GM19025 (cell line): Measurements from ENCODE around the gene VPS8.

Experiments
- ATAC-seq: cut with Tn5 transposase; IDR thresholded peaks from one replicate; pipeline ENCODE4 v1.9.1; 2021; ENCODE audit warnings: mild to moderate bottlenecking, low read depth, moderate library complexity; ENCODE audit not compliant: unreplicated experiment

The VPS8 gene

DNA sequence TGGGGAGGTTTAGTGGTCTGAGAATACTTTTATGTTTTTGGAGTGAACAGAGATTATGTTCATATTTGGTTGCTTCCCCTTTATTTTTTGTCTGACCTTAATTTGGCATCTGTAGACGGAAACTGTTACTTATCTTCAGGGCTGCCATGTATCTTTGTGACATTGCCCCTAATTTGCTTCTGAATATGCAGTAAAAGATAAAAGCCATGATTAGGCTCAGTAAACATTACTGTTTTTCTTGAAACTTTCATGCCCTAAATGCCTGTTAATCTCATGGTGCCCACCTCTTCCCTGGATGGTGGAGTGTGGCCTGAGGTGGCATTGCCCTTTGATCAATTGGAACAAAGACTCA is 234.2 kb downstream of the VPS8 start:
- ATAC-seq: no peak

DNA sequence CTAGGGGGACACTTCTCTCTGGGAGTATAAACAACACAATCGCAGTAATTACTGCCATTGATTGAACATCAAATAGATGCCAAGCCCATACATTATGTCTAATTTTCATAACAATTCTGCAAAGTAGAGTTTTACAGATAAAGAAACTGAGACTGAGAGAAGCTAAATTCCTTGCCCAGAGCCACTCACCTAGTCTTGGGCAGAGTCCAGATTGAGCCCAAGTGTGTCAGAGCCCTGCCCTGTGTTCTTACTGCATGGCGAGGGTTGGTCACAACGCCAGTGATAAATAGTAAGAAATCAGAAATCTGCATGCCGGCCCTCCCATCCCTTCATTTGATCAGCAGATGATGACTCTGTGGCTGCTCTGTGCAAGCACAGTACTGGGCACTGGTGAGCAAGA is 234.6 kb downstream of the VPS8 start:
- ATAC-seq: no peak

DNA sequence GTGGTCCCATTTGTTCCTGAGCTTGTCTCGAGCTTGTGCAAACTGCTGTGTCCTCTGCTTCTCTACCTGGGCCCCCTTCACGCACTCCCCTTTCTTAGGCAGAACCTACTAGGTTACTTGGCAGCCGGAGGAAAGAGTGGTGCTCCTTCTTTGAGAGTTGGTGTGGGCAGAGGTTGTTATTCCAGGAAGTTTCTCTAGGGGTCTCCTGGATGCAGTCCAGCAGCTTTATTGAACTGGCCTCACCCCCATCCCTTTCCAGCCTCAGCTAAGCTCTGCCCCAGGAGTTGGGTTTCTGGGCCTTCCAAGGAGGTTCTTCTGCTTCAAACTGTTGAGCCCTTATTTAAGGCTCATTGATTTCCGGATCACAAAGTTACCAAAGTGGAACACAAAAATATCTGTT is 237.7 kb downstream of the VPS8 start:
- no peak for ATAC-seq

DNA sequence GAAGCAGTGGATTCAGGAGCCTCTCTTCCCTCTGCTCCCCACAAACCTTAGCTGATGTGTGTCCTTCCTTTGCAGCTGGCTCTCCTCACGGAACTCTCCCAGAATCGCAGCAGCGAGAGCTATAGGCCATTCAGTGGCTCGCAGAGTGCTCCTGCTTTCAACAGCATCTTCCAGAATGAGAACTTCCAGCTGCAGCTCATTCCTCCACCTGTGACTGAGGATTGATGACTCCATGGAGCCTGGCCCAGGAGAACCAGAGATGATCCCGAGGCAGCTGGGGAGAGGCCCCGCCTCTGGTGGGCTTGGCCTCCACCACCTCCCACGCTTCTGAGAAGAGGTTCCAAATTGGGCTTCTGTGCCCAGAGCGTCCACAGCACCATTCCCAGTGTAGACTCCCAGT is 239.8 kb downstream of the VPS8 start:
- no peak for ATAC-seq

DNA sequence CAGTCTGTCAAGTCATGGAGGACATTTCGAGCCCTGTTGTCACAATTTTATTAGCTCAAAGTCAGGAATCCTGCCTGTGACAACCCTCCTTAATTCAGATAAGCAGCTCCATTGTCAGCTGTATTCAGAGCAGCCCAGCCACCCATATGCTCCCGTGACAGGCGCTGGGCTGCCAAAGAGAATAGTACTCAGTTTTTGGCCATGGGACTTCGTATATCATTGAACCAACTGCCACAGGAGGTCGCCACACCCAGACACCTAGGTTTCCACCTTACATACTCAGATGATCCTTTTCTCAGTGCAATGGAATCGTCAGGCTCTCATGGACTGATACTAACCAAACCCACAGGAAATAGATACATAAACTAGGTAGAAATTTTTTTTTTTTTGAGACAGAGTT is 240.7 kb downstream of the VPS8 start:
- ATAC-seq: no peak

DNA sequence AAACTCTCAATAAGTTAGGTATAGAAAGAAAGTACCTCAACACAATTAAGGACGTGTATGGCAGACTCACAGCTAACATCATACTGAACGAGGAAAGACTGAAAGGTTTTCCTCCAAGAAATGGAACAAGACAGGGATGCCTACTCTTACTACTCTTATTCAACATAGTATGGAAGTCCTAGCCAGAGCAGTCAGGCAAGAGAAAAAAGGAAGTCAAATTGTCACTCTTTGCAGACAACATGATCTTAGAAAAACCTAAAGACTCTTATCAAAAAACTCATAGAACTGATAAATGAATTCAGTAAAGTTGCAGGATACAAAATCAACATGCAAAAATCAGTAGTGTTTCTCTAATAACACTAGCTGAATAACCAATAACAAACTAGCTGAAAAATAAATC is 244.9 kb downstream of the VPS8 start:
- no peak for ATAC-seq

DNA sequence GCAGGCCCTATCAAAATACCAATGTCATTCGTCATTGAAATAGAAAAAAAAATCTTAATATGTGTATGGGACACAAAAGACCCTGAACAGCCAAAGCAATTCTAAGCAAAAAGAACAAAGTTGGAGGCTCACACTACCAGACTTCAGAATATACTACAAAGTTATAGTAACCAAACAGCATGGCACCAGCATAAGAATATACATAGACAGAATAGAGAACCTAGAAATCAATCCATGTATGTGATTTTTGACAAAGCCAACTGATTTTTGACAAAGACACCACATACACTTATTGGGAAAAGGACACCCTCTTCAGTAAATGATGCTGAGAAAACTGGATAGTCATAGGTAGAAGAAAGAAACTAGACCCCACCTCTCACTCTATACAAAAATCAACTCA is 245.9 kb downstream of the VPS8 start:
- no peak for ATAC-seq

DNA sequence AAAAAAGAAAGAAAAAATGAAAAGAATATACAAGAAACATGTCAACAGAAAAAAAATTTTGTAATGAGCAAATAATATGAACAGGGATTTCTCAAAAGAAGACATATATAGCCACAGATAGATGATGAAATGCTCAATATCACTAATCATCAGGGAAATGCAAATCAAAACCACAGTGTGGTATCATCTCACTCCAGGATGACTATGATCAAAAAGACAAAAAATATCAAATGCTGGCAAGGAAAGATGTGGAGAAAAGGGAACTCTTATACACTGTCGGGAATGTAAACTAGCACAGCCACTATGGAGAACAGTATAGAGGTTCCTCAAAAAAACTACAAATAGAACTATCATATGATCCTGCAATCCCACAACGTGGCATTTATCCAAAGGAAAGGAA is 246.8 kb downstream of the VPS8 start:
- ATAC-seq: no peak

DNA sequence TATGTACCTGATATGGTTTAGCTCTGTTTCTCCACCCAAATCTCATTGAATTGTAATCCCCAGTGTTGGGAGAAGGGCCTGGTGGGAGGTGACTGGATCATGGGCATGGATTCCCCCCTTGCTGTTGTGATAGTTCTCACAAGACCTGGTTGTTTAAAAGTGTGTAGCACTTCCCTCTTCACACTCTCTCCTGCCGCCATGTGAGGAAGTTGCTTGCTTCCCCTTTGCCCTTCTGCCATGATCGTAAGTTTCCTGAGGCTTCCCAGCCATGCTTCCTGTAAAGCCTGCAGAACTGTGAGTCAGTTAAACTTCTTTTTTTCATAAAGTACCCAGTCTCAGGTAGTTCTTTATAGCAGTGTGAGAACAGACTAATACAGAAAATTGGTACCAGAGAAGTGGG is 247.8 kb downstream of the VPS8 start:
- no peak for ATAC-seq

DNA sequence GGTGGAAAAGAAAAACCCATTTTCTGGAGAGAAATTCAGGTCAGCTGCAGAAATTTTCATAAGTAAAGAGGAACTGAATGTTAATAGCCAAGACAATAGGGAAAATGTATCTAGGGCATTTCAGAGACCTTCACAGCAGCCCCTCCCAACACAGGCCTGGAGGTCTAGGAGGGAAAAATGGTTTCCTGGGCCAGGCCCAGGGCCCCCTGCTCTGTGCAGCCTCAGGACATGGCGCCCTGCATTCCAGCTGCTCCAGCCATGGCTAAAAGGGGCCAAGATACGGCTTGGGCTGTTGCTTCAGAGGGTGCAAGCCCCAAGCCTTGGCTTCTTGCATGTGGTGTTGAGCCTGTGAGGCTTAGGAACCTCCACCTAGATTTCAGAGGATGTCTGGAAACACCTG is 248.7 kb downstream of the VPS8 start:
- ATAC-seq: no peak

DNA sequence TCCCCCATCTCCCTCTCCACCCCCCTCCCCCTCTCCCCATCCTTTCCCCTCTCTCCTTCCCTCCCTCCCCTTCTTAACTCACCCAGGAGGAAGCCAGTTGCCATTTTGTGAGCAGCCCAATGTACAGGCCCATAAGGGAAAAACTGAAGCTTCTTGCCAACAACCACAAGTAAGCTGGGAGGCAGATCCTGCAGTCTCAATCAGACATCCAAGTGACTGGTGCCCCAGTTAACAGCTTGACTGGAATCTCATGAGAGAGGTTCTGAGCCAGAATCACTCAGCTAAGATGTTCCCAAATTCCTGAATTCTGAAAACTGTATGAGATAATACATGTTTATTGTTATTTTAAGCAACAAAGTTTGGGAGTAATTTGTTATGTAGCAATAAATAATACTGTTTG is 250.2 kb downstream of the VPS8 start:
- ATAC-seq: no peak

DNA sequence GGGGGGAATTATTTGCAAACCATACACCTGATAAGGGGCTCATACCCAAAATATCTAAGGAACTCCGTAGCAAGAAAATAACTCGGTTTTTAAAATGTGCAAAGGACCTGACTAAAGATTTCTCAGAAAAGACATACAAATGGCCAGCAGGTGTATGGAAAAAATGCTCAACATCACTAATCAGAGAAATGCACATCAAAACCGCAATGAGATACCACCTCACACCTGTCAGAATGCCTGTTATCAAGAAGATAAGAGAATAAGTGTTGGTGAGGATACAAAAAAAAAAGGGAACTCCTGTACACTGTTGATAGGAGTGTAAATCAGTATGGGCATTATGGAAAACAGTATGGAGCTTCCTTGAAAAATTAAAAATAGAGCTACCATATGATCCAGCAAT is 251.5 kb downstream of the VPS8 start:
- ATAC-seq: no peak

DNA sequence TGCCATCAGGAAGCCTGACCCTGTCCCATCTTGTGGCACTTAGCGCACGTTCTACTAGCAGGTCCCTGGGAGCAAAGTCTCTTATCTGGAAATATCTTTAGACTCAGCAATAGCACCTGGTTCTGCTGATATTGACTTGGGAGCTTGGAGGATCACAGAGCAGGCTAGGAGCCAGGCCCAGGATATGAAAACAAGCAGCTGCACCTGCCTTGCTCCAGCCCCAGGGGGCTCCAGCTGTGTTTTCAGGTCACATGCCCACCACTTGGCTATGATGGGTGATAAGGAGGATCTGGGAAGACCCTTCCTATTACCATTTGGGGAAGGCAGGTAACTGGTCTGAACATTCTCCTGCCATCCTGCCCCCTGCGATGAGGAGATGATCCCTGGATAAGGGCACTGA is 253.1 kb downstream of the VPS8 start:
- ATAC-seq: no peak

DNA sequence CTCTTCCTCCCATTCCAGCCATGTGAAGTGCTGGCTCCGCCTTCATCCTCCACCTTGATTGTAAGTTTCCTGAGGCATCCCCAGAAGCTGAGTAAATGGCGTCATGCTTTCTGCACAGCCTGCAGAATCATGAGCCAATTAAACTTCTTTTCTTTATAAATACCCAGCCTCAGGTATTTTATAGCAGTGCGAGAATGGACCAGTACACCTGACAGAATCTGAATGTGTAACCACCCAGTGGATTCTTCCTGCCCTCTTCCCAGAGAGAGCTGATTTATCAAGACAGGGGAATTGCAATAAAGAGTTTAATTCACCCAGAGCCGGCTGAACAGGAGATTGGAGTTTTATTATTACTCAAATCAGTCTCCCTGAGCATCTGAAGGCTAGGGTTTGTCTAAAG is 254.3 kb downstream of the VPS8 start:
- no peak for ATAC-seq

DNA sequence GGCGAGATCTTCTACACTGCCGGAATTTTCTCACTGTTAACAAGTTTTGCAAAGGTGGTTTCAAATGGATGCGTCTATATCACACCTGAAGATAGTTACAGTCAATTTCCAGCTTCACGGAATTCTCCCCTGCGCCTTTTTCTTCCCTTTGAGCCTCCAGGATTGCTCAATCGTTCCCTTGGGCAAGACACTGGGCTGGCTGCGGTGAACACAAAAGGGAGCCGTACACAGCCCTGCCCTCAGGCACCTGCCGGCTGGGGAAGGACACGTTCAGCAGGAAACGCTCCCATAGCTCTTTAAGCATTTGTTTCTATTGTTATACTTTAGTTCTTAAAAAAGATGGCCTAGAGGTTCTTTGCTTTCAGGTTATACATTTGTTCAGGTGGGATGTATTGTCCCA is 255.2 kb downstream of the VPS8 start:
- no peak for ATAC-seq

DNA sequence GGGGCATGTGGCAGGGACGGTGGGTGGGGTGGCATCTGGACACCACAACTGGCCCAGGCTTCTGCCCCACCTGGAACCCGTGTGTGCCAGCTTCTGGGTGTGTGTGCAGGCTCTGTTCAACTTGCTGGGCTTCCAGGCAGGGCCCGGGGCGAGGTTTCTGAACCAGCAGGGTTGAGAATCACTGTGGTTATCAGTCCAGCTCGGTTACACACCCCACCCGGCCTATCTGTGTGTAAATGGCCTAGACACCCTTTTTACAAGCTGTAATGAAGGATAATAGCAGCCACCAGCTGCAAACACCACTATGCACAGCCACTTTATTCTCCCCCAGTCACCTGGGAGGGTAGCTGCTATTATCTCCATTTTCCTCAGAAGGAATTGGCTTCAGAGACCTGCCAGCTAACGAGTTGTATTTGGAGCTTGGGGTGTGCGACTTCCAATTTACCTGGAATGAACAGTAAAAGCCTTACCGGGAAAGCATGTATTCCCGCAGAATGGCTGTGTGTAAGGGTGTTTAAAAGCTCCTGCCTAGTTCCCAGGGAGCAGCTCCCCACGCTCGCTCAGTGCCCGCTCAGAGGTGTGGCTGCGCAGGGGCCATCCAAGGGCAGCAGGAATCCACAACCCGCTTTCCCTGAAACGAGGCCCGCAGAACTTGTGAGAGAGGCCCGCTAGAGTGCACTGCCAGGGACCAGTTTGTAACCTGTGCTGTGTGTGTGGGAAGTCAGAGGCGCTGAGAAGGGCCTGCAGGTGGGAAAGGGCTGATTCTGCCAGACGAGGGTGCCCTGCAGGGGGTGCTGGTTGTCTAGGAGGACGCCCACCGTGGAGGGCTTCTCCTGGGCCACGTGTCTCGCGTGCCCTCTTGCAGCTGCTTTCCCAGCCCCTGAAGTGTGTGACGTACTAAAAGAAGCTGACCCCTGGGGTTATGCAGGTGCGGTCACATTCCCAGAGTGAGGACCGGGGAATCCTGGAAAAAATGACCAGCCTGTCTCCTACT is 257.4 kb downstream of the VPS8 start:
- ATAC-seq: no peak

DNA sequence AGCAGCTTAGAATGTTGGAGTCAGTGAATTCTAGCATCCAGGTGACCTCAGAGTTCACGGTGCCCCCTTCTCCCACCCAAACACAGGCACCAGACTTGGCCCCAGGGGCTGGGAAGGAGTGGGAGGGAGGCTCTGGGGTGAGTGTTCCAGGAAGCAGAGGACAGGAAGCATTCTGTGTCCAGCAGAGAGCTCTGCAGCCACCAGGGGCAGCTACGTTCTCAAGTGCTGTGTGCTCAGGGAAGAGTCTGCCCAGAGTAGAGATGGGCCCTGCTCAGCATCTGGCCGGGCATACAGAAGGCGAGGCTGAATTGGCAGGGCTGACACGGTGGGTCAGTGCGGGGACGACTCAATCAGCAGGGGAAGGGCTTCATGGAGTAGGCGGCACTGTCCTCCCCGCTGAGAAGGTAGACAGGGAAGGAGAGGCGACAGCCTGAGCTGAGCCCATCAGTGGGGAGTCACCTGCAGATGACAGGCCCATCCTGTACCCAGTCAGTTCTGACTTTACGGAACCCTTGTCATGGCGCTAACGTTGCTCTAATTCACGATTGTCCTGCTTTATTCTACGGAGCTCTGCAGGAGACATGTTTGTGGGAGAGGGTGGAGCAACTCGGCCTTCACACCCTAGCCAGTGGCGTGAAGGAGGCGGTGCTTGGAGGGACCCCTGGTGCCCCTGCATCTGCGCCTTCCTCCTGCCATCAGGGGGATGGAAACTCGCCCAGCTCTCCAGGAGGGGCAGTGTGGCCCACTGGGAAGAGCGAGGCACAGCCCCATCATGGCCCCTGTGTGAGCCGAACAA is 258.7 kb downstream of the VPS8 start:
- ATAC-seq: no peak

DNA sequence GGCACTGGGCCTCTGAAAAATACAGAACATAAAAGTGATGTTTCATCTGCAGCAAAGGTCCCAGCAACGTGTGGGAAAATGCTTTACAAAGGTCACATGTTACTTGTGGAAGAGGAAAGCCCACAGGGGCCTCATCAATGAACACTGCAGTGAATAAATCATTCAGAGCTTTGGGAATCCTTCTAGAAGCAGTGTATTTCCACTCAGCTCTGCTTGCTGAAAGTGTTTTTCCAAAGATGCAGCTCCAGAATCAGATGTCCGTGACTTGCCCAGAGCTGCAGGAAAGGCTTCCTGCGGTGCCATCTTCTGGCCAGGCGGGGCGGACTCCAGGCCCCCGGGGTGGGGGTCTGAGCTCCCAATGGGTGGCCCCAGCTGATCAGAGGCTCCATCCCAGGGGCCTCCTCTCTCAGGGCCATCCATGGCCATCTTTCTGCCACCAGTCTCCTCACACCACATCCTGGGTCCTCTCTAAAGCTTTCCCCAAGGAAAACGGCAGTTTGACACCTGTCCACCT is 259.4 kb downstream of the VPS8 start:
- ATAC-seq: no peak

DNA sequence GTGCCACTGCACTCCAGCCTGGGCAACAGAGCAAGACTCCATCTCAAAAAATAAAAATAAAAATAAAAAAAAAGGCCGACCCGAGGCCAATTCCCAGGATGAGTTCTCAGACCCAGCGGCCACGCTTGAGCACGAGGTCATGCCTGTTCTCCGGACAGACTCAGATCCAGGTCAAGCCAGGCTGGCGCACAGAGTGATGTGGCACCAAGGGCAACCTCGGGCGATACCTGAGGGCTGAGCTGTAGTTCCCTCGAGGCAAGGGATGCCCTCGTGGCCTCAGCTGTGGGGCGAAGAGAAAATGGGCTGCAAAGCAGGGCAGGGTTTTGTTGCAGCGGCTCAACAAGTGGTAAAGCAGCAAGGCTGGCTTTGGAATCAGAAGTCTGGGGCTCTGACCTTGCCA is 263.6 kb downstream of the VPS8 start:
- ATAC-seq: no peak

DNA sequence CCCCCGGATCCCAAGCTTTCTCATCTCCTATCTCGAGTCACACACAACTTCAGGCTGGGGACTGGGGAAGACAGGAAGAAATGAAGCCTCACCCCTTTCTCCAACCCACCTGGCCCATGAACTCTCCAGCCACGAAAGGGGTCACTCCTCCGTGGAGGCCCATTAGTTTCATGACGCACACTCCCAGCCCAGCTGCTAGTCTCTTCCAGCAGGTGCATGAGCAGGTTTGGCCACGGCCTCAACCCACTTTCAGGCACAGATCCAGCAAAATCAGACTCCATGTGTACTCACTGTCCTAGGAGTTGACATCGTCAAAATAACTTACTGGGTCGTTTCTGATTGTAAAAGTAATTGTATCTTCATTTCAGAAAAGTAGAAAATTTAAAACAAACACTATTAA is 264.3 kb downstream of the VPS8 start:
- no peak for ATAC-seq

DNA sequence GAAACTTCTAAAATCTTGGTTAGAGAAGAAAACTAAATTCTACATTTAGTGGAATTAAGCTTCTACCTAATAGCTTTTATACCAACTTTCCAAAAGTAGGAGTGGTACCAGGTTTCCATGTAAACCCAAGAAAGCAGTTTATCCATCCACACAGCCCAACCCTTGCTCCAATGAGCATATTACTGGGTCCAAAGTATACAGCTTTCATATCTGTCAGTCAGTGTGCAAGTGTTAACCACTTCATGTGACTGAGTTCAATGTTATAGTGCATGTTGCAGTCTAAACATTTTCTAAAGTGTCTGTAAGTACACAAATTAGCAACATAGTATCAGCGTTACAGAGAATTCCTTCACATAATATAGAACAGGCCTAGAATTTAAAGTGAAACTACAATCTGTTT is 267.7 kb downstream of the VPS8 start:
- no peak for ATAC-seq

DNA sequence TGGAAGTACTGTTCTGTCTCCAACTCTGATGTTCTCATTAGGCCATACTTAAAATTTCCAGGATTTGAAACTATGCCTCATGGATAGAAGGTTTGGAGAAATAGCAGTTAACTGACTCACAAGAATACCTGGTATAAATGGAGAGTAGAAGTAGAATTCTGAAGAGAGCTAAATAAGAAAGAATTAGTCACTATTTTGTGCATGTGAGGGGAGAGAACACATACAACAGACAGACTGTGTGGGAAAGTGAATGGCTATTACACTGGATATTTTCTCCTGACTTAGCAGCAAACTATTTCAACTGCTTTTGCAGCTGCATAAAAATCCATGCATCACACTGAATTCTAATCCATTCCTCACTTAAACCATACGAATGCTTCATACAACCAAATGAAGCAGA is 269.6 kb downstream of the VPS8 start:
- ATAC-seq: no peak
